GM06990 (cell line): Measurements from ENCODE around the gene GNMT.

Source experiments
- DNase-seq: peaks from one replicate; pipeline ENCODE4 v3.0.0-alpha.2; 2011; ENCODE audit not compliant: insufficient read length; ENCODE audit errors: extremely low read depth
- H3K27me3 ChIP-seq: replicated peaks from 2 replicates; pipeline ENCODE4 v1.6.0; 2011; ENCODE audit warnings: low read length; ENCODE audit not compliant: control insufficient read depth, insufficient read depth
- H3K36me3 ChIP-seq: 2 replicates; pipeline ENCODE4 v1.5.1; 2011; ENCODE audit warnings: low read length; ENCODE audit not compliant: control insufficient read depth, insufficient read depth
- H3K4me3 ChIP-seq: replicated peaks from 2 replicates; pipeline ENCODE4 v1.5.1; 2011; ENCODE audit warnings: low read depth, mild to moderate bottlenecking, control low read depth, low read length
- CTCF ChIP-seq: IDR thresholded peaks from 2 replicates; pipeline ENCODE4 v1.5.1; 2011; ENCODE audit warnings: low read length, control low read depth, mild to moderate bottlenecking, inconsistent platforms; ENCODE audit not compliant: insufficient read depth, poor library complexity, severe bottlenecking

Gene GNMT

GRCh38 chr6:42932412-42932811 is 28.1 kb upstream of the GNMT start:
- TF ChIP-seq CTCF = no peak
- H3K27me3 ChIP-seq = no peaks in the 10 kb centered on the region
- no peak for DNase-seq
- peaks cover 18% of the 10 kb centered on the region for H3K36me3 ChIP-seq
- peak overlapping the region; percentile 92 for H3K4me3 ChIP-seq

DNA sequence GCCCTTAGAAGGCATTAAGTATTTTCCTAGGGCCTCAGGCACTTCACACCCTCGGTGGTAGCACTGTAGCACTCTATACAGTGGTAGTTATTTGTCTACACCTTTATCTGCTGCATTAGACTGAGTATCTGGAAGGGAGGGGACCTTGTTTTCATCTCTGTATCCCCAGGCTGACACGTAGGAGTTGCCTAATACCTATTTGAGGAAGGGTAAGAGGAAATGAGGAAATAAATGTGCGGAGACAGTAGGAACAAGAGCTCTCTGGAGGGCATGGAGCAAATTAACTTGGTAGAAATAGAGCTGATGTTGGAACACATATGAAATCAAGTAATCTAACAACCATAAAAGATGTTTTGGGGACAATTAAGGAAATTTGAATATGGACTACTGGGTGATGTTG is 27.3 kb upstream of the GNMT start:
- DNase-seq = no peak
- peak overlapping the region; percentile 92 for H3K4me3 ChIP-seq
- no peak for TF ChIP-seq CTCF
- H3K27me3 ChIP-seq = no peaks in the 10 kb centered on the region
- H3K36me3 ChIP-seq = peaks cover 25% of the 10 kb centered on the region

- Histone ChIP-seq H3K4me3 (no peak overlapping the region), H3K27me3 (no peaks in the 10 kb centered on the region), H3K36me3 (peaks cover 44% of the 10 kb centered on the region)
- DNase-seq = no peak
- TF ChIP-seq CTCF = no peak
These were observed 25.2 kb upstream of the GNMT start for GRCh38 chr6:42935322-42935721.

DNA sequence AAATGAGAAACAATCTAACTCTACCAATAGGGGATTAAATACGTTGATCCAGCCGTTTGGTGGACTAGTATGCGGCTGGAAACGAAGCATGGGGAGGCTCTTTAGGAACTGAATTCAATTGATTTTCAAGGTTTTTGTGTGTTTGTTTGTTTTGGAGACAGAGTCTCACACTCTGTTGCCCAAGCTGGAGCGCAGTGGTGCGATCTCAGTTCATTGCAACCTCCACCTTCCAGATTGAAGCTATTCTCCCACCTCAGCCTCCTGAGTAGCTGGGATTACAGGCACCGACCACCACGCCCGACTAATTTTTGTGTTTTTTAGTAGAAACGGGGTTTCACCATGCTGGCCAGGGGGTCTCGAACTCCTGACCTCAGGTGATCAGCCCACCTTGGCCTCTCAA is 24.2 kb upstream of the GNMT start:
- DNase-seq = no peak
- Histone ChIP-seq H3K4me3 (no peak overlapping the region), H3K36me3 (peaks cover 49% of the 10 kb centered on the region), H3K27me3 (no peaks in the 10 kb centered on the region)
- TF ChIP-seq CTCF = no peak

DNA sequence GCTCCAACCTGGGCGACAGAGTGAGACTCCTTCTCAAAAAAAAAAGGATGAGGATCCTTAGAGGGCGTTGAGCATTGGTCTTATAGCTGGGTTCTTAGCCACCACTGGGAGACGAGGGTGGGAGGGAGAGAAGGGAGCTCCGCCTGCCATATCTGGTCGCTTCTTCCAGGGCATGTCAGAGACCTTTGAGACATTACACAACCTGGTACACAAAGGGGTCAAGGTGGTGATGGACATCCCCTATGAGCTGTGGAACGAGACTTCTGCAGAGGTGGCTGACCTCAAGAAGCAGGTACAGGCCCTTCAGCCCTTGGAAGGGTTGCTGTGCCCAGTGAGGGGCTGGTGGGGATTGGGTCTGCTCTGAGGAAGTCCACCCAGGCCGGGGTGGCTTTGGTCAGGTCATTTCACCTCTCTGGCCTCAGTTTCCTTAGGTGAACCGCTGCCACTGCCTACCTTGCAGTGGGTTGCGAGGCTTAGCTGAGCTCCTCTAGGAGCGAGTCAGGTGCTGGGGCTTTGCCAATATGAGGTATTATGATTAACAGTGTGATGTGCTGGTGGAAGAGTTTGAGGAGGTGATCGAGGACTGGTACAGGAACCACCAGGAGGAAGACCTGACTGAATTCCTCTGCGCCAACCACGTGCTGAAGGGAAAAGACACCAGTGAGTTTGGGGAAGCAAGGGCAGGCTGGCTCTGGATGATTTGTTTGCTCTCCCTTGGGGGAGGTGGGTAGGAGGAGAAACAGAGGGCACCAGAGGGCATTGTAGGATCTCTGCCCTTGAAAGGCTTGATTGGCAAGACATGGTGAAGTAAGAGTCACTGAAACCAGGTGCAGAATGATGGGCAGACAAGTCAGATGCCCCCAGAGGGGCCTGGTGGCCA is 22.8 kb upstream of the GNMT start:
- no peak for TF ChIP-seq CTCF
- Histone ChIP-seq H3K36me3 (peaks cover 49% of the 10 kb centered on the region), H3K4me3 (no peak overlapping the region), H3K27me3 (no peaks in the 10 kb centered on the region)
- no peak for DNase-seq
